ENCODE measurements around the gene PRKCB.

The PRKCB gene

DNA sequence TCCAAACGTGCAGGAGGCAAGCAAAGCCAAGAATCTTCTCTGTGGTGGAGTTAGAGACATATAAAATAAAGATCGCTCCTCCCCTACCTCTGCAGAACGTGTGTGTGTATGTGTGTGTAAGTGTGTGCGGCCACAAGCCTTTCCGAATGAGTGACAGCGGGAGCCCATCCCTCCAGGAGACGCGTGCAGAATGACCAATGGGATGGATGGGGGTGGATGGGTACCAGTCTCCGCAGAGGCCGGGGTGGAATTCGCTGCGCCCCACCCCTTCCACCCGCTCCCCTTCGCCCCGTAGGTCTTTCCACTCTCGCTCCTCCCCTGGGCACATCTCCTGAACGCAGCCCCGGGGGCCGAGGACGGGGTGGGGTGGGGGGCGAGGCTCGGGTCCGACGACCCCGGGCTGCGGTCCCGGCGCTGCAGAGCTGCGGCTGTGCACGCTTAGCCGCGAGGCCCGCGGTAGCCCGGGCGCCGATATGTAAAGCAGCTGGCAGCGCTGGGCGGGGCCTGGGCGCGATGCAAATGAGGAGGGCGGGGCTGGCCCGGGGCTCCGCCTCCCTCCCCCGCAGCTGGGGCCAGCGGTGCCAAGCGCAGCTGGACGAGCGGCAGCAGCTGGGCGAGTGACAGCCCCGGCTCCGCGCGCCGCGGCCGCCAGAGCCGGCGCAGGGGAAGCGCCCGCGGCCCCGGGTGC, at the start of gene PRKCB:
PRKCB (plus strand) TSS at position 594 of the 688 bp plus-strand sequence.
- no peaks in the 10 kb centered on the region for H3K27me3 Mint-ChIP-seq
- H3K27ac Mint-ChIP-seq, result peak within 1 kb of the TSS; percentile 85
- H3K36me3 Mint-ChIP-seq, result peaks cover 10% of the 10 kb centered on the region
- H3K4me1 Mint-ChIP-seq, result peaks cover 61% of the 10 kb centered on the region
- peak within 1 kb of the TSS; percentile 95 for H3K4me3 Mint-ChIP-seq
- H3K9me3 Mint-ChIP-seq, result peaks cover 3% of the 10 kb centered on the region

DNA sequence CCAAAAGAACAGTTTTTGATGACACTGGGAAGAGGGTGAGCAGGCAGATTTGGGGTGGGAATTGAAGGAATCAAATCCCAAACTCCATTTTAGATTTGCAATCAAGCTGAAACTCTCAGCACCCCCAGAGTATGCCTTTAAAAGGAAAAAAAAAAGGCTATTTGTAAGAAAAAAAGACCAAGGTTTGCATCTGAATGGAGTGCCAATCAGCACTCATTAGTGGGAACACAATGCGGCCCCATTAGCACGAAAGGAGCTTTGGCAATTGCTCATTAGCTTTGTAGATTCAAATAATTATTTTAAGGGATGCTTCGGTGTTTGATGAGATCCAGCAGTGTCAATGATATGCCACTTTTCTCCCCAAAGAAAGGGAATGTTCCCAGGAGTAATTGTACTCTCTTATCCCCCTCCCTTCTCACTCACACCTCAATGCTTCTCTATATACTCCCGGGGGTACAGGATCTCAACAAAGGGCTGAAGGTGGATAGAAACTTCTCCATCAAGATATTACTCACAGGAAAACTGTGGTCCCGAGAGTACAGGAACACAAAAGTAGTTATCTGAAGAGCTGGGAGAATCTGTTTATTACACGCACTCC, 48.7 kb upstream of the PRKCB start:
- H3K4me1 Mint-ChIP-seq, result no peaks in the 10 kb centered on the region
- peaks cover 6% of the 10 kb centered on the region for H3K27me3 Mint-ChIP-seq
- no peaks in the 10 kb centered on the region for H3K9me3 Mint-ChIP-seq
- no peaks in the 10 kb centered on the region for H3K36me3 Mint-ChIP-seq
- H3K27ac Mint-ChIP-seq, result no peak overlapping the region
- no peak overlapping the region for H3K4me3 Mint-ChIP-seq

DNA sequence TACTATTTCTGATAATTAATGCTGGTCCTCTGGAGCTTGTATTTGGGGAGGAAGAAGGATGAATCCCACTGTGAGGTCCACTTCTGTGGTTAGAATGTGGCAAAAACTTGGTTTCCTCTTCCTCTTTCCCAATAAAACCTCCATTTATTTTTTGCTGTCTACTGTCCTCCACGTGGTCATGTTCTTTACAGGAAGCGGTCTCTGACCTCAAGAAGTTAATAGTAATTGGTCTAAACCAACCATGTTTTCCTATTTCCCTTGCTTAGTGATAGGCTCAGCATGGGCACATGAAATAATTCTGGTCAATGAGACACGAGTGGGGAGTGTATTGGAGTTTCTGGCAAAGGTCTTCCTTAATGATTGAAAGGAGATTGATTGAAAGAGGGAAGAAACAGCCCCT, 47.1 kb upstream of the PRKCB start:
- H3K27me3 Mint-ChIP-seq, result peaks cover 2% of the 10 kb centered on the region

DNA sequence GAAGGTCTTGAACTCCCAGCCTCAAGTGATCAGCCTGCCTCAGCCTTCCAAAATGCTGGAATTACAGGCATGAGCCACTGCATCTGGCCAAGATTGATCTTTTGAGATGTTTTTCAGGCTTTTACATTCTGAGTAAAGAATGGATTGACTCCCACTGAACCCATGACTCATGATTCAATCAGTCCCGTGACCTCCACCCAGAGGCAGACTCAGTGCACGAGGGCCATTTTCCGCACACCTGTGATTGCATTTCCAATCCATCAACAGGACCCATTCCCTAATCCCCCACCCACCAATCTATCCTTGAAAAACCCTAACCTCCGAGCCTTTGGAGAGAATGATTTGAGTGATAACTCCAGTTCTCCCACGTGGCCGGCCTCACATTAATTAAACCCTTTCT, 40.4 kb upstream of the PRKCB start:
- H3K4me3 Mint-ChIP-seq, result no peak overlapping the region
- H3K4me1 Mint-ChIP-seq, result no peaks in the 10 kb centered on the region
- H3K27ac Mint-ChIP-seq, result no peak overlapping the region
- no peaks in the 10 kb centered on the region for H3K36me3 Mint-ChIP-seq
- no peaks in the 10 kb centered on the region for H3K27me3 Mint-ChIP-seq
- no peaks in the 10 kb centered on the region for H3K9me3 Mint-ChIP-seq

More for the DNA sequence above, 47.1 kb upstream of the PRKCB start:
- H3K4me1 Mint-ChIP-seq, result no peaks in the 10 kb centered on the region
- H3K36me3 Mint-ChIP-seq, result no peaks in the 10 kb centered on the region
- H3K27ac Mint-ChIP-seq, result no peak overlapping the region
- no peaks in the 10 kb centered on the region for H3K9me3 Mint-ChIP-seq
- no peak overlapping the region for H3K4me3 Mint-ChIP-seq

DNA sequence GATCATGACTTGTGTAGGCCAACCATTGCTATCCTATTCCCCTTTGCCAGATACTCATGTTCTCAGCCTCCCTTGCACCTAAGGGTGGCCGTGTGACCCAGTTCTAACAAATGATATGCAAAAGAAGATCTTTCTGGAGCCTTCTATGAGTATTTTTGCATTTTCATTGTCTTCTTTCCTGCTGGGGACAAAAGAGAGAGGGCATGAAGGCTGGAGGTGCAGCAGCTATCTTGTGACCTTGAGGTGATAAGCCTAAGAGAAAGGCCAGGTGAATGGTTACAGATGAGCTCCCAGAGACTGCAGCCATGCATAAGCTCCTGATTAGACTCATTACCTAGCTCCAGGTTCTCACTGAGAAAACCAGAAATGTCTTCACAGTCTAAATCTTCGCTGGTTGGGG, 38.8 kb upstream of the PRKCB start:
- Mint-ChIP-seq H3K27me3 (no peaks in the 10 kb centered on the region), H3K4me1 (no peaks in the 10 kb centered on the region), H3K27ac (no peak overlapping the region)

DNA sequence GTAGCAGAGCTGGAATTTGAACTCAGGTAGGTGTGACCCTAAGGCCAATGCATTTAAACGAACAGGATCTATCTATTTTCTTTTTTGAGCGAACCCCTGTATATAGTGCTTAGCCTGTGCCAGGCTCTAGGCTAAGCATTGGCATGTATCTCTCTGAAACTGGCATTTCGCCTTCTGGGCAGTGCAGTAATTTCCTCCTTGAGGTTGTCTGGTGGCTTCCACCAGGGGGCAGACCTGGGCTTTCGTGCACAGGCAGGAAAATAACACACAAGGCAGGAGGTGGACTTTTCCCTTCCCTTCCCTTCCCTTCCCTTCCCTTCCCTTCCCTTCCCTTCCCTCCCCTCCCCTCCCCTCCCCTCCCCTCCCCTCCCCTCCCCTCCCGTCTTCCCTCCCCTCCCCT, 34.4 kb upstream of the PRKCB start:
- H3K36me3 Mint-ChIP-seq, result no peaks in the 10 kb centered on the region
- H3K27me3 Mint-ChIP-seq, result no peaks in the 10 kb centered on the region
- peaks cover 12% of the 10 kb centered on the region for H3K4me1 Mint-ChIP-seq
- no peak overlapping the region for H3K27ac Mint-ChIP-seq
- no peak overlapping the region for H3K4me3 Mint-ChIP-seq
- no peaks in the 10 kb centered on the region for H3K9me3 Mint-ChIP-seq

More for the DNA sequence above, 38.8 kb upstream of the PRKCB start:
- H3K4me3 Mint-ChIP-seq, result no peak overlapping the region
- H3K36me3 Mint-ChIP-seq, result no peaks in the 10 kb centered on the region
- no peaks in the 10 kb centered on the region for H3K9me3 Mint-ChIP-seq

DNA sequence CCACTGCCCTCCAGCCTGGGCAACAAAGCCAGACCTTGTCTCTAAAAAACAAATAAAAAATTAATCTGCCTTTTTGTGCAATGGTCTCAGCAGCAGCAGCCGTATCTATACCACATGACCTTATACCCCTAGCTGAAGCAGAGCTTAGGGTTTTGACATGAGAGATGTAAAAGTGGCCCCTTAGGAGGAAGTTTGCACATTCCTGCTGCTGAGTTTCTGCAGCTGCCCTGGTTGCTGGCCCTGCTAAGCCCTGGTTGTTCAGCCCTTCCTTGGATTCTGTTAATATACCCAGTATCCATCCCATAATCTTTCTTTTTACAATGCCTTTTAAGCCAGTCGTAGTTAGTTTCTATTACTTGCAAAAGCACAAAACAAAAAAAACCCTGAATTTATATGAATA, 33.0 kb upstream of the PRKCB start:
- H3K4me3 Mint-ChIP-seq, result no peak overlapping the region
- H3K27me3 Mint-ChIP-seq, result no peaks in the 10 kb centered on the region
- no peak overlapping the region for H3K27ac Mint-ChIP-seq
- peaks cover 12% of the 10 kb centered on the region for H3K4me1 Mint-ChIP-seq
- H3K36me3 Mint-ChIP-seq, result no peaks in the 10 kb centered on the region
- H3K9me3 Mint-ChIP-seq, result no peaks in the 10 kb centered on the region

DNA sequence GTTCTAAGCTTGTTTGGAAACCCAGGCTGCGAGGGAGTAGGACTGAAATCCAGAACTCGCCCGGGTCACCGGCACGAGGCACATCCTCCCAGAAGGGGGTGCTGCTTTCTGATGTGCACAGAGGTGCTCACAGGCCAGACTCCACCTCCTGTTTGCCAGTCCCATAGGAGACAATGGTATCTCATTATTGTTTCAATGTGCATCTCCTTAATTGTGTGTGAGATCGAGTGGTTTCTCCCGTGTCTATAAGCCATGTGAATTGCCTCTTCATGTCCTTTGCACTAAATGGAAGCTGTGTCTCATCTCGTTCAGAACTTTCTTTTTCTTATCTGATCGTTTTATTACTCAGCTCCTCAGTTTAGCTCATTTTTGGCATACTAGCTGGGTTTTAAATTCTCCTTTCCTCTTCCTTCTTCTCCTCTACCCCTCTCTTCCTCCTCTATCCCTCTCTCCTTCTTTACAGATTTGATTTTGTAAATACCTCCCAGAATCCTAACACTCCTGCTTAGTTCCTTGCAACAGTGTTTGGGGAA, 32.1 kb upstream of the PRKCB start:
- Mint-ChIP-seq H3K4me1 (peaks cover 12% of the 10 kb centered on the region), H3K4me3 (no peak overlapping the region), H3K27ac (peak overlapping the region; percentile 25), H3K9me3 (no peaks in the 10 kb centered on the region), H3K27me3 (no peaks in the 10 kb centered on the region), H3K36me3 (no peaks in the 10 kb centered on the region)

DNA sequence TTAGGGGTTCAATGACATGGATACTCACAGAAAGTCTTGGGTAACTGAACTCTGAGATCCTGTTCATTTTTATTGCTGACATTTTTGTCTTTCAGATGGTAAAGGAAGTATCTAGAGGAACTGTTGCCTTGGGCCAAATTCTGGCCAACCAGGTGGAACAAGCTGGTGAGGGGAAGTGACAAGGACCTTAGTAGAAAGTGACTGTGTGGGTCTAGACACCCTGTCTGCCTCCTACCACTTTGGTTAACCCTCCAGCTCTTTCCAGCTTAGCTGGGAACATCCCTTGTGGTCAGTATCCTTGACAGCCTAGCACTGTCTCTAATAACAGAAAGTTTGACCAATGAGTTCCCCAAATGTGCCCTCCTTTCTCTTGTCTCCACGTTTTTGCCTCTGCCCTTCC, 28.8 kb upstream of the PRKCB start:
- peaks cover 12% of the 10 kb centered on the region for H3K4me1 Mint-ChIP-seq
- peak overlapping the region; percentile 68 for H3K27ac Mint-ChIP-seq
- H3K36me3 Mint-ChIP-seq, result no peaks in the 10 kb centered on the region

DNA sequence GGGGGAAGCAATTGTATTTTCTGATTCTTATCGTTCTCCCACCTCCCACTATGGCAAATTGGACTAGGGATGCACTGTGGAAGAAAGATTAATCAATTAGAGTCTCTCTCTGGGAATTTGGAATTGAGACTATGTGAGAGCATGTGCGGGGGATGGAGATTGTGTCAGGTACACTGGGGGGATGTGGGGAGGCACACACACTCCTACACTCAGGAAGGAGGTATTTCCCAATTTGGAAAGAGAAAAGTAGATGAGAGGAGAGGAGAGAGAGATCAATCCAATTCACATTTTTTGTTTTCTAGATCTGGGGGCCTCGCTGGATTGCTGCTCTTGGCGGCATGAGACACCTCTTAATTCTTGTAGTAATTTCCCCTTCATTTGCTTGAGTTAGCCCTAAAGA, 14.3 kb upstream of the PRKCB start:
- no peaks in the 10 kb centered on the region for H3K27me3 Mint-ChIP-seq
- H3K9me3 Mint-ChIP-seq, result no peaks in the 10 kb centered on the region
- H3K4me3 Mint-ChIP-seq, result no peak overlapping the region
- H3K36me3 Mint-ChIP-seq, result no peaks in the 10 kb centered on the region
- H3K27ac Mint-ChIP-seq, result peak overlapping the region; percentile 27
- peaks cover 28% of the 10 kb centered on the region for H3K4me1 Mint-ChIP-seq

More for the DNA sequence above, 28.8 kb upstream of the PRKCB start:
- Mint-ChIP-seq H3K27me3 (no peaks in the 10 kb centered on the region), H3K9me3 (no peaks in the 10 kb centered on the region), H3K4me3 (no peak overlapping the region)

DNA sequence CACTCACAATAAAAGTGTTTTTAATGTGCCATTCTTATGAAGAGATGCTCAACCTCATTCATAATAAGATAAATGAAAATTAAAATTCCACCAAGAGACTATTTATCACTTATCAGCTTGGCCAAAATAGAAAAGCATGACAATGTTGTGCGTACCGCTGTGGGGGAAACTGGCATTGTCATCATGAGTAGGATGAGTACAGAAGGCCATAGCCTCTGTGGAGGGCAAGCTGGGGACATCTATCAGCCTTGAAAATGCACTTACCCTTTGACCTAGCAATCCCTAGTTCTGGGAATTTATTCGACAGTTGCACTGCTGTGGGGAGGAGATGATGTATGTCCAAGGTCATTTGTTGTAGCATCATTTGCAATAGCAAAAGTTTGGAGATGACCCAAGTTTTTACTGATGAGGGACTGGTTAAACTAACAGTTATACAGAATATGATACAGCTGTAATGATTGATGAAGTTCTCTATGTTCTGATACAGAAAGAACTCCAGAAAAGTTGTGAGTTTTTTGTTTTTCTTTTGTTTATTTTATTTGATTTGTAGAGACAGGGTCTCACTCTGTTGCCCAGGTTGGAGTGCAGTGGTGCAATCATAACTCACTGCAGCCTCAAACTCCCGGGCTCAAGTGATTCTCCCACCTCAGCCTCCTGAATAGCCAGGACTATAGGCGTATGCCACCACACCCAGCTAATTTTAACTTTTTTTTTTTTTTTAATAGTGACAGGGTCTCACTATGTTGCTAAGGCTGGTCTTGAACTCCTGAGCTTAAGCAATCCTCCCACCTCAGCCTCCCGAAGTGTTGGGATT, 13.7 kb upstream of the PRKCB start:
- H3K36me3 Mint-ChIP-seq, result no peaks in the 10 kb centered on the region
- peaks cover 35% of the 10 kb centered on the region for H3K4me1 Mint-ChIP-seq
- no peak overlapping the region for H3K27ac Mint-ChIP-seq
- no peaks in the 10 kb centered on the region for H3K27me3 Mint-ChIP-seq
- H3K4me3 Mint-ChIP-seq, result no peak overlapping the region
- no peaks in the 10 kb centered on the region for H3K9me3 Mint-ChIP-seq

DNA sequence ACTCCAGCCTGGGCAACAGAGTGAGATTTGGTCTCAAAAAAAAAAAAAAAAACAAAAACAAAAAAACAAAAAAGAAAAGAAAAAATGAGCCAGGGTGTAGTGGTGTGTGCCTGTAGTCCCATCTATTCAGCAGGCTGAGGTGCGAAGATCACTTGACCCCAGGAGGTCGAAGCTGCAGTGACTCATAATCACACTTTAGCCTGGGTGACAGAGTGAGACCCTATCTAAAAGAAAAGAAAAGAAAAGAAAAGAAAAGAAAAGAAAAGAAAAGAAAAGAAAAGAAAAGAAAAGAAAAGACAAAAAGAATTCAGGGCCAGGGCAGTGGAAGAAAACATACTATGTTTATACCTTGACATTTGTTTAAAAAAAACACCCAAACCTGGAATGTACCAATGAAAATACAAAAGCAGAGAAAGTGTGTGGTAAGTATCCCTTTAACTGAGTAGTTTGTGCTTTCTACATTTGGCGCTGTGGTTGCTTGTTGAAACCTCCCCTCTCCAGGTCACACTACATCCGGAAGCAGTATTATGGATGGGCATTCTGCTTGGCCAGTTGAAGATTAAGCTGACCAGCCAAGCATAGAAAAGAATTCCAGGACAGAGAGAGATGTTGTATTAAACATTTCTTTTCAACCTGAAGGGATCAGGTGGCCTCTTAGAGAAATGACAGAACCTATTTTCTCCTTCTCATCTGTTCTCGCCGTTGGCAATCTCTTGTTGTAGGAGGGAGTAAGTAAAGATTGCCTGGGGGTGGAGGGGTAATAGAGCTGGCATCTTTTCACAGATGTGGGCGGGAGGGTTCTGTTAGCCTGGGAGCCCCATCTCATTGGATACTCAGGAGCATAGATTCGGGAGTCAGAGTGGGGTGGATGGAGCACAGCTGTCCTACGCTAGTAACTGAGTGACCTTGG, 12.1 kb upstream of the PRKCB start:
- Mint-ChIP-seq H3K4me1 (peaks cover 43% of the 10 kb centered on the region), H3K27me3 (no peaks in the 10 kb centered on the region), H3K9me3 (no peaks in the 10 kb centered on the region), H3K36me3 (no peaks in the 10 kb centered on the region), H3K27ac (peak overlapping the region; percentile 37), H3K4me3 (no peak overlapping the region)

DNA sequence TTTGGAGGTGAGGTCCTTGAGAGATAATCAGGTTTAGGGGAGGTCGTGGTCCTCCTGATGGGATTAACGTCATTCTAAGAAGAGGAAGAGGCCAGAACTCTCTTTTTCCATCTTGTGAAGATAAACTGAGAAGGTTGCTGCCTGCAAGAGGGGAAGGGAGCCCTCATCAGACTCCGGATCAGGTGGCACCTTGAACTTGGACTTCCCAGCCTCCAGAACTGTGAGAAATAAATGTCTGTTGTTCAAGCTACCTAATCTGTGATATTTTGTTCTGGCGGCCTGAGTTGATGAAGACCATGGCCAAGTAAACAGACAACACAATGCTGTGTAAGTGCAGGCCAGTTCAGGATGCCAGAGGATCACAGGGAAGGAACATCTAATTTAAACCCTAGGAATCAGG, 10.9 kb upstream of the PRKCB start:
- no peaks in the 10 kb centered on the region for H3K36me3 Mint-ChIP-seq
- no peak overlapping the region for H3K4me3 Mint-ChIP-seq
- peak overlapping the region; percentile 53 for H3K27ac Mint-ChIP-seq
- no peaks in the 10 kb centered on the region for H3K9me3 Mint-ChIP-seq
- no peaks in the 10 kb centered on the region for H3K27me3 Mint-ChIP-seq
- peaks cover 43% of the 10 kb centered on the region for H3K4me1 Mint-ChIP-seq

DNA sequence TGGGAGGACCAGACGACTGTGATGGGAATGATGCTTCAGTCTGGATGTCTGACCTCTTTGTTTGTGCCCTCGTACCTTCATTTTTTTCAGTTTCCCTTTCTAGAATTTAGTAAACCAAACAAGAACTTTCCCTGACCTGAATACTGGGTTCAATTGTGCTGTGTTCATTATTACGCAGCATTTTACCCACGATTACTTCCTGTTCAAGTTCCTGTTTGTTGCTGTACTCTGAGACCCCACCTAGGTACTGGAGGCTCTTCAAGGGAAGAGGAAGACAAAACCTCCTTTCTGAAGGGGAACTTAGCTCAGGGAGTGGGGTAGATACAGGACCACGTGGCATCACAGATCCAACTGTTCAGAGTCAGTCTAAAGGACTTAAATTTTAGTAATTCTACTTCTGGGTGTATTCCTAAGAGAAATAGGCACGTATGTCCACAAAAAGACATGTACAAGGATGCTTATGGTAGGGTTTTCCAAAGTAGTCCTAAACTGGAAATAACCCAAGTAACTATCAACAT, 9.2 kb upstream of the PRKCB start:
- H3K9me3 Mint-ChIP-seq, result peaks cover 5% of the 10 kb centered on the region
- H3K36me3 Mint-ChIP-seq, result peaks cover 9% of the 10 kb centered on the region
- no peaks in the 10 kb centered on the region for H3K27me3 Mint-ChIP-seq
- H3K4me3 Mint-ChIP-seq, result peak overlapping the region; percentile 63
- H3K27ac Mint-ChIP-seq, result peak overlapping the region; percentile 87
- H3K4me1 Mint-ChIP-seq, result peaks cover 43% of the 10 kb centered on the region

DNA sequence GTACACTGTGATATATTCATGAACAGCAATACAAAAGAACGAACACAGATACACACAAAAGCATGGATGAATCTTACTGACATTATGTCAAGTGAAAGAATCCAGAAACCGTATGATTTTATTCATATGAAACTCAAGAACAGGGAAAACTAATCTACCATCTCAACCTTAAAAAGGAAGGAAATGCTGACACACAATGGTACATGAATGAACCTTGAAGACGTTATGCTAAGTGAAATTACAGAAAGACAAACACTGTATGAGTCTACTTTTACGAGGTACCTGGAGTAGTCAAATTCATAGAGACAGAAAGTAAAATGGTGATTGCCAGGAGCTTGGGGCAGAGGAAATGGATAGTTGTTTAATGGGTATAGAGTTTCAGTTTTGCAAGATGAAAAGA, 8.7 kb upstream of the PRKCB start:
- Mint-ChIP-seq H3K9me3 (peaks cover 5% of the 10 kb centered on the region), H3K4me1 (peaks cover 43% of the 10 kb centered on the region), H3K27me3 (no peaks in the 10 kb centered on the region), H3K27ac (peak overlapping the region; percentile 87), H3K36me3 (peaks cover 9% of the 10 kb centered on the region), H3K4me3 (peak overlapping the region; percentile 63)
